Ovary (tissue), 9 donors: Measurements from ENCODE around the gene SLC35D2. TPM values are rescaled to one million over a fixed set of nuclear protein-coding genes. Genes with fewer than 3 reads are reported as not detected.
"Not testable (repeated sequence)": the region's sequence is repeated elsewhere in the genome, so short reads cannot be mapped to it uniquely, and the experiment has no call there.

Source experiments
- DNase-seq, 5 donors: peaks; one replicate each; pipeline ENCODE4 v3.0.0-alpha.2; 2019 to 2020
- H3K27ac ChIP-seq, 2 donors: fragments of 200-600 bp; one replicate each; pipeline versions ENCODE4 v1.5.1 to v1.8.0; 2019 to 2022
- H3K27me3 ChIP-seq: fragments of 200-600 bp; one replicate; pipeline ENCODE4 v1.8.0; 2022
- H3K36me3 ChIP-seq: fragments of 200-600 bp; sonication (generic); one replicate; pipeline ENCODE4 v1.5.1; 2019
- H3K4me1 ChIP-seq: one replicate; pipeline ENCODE4 v1.8.1; 2013; ENCODE audit warnings: mild to moderate bottlenecking, moderate library complexity; ENCODE audit not compliant: insufficient read depth
- H3K4me3 ChIP-seq: fragments of 200-600 bp; sonication (generic); one replicate; pipeline ENCODE4 v1.5.1; 2017
- H3K9me3 ChIP-seq, 2 donors: fragments of 200-600 bp in 1 of 2; sonication (generic) in 1 of 2; one replicate each; pipeline versions ENCODE4 v1.5.1 to v1.8.1; 2013 to 2019; ENCODE audit warnings: mild to moderate bottlenecking in 1 of 2, moderate library complexity in 1 of 2
- CTCF ChIP-seq, 3 donors: fragments of 450-650 bp in 2 of 3; fragments of 200-600 bp in 1 of 3; IDR thresholded peaks; one replicate each; pipeline versions ENCODE4 v1.5.1 to v1.8.0; 2016 to 2022; ENCODE audit warnings: antibody characterized with exemption in 3 of 3, mild to moderate bottlenecking in 1 of 3
- EP300 ChIP-seq: sonication (generic); formaldehyde crosslinking; IDR thresholded peaks from one replicate; pipeline ENCODE4 v1.6.1; 2017; ENCODE audit warnings: antibody characterized with exemption
- POLR2A ChIP-seq: fragments of 450-650 bp; IDR thresholded peaks from one replicate; pipeline ENCODE4 v1.6.1; 2017; ENCODE audit warnings: antibody characterized with exemption, mild to moderate bottlenecking, moderate library complexity
- WGBS, 3 donors: extraction: QIAGEN DNeasy Blood & Tissue Kit in 1 of 3; methylation state at CpG; one replicate each; pipeline versions ENCODE4 v1.1.5 to v1.1.7; 2013 to 2017; 5-methylcytosine and 5-hydroxymethylcytosine counted together
- intact Hi-C, 4 donors: fragments of 100-400 bp; cut with DNase I; formaldehyde crosslinking; loops; one replicate each; pipeline versions ENCODE4 v1.11.0 to v1.15.1; 2022 to 2023
- polyA plus RNA-seq, 2 donors: library from polyadenylated mRNA; stranded (reverse); fragments of 200-250 nt in 1 of 2; fragments of 350-450 nt in 1 of 2; fragmentation: Illumina TruSeq in 1 of 2; extraction: RNeasy Lipid Tissue Mini Kit (QIAGEN cat#74804) in 1 of 2; gene quantifications; one replicate each; pipeline ENCODE4 v1.2.3, GENCODE V29; 2013 to 2014
- total RNA-seq, 7 donors: library from RNA; depleted of rRNA in 2 of 7; stranded (reverse); fragments of >200 nt in 2 of 7; fragmentation: NEBNext Ultra II Directional in 3 of 7; extraction: Animal tissue kit (Norgen Biotek cat#: 25700) in 3 of 7; gene quantifications; one replicate each; pipeline versions ENCODE4 v1.1.0 to v1.2.4, GENCODE V29; 2016 to 2023
- donor health status: DM: no; HTN: no; CAD: no; lungs with moderate emphysema.
- donor health status: DM: no; HTN: no; CAD: no.
- donor health status: Bipolar disorder and iron deficiency.
- donor health status: DM: yes; HTN: yes; CAD: no.
- donor health status: DM: no; HTN: no; CAD: no.
- donor health status: DM: yes; HTN: yes; CAD: no.

SLC35D2 gene
- total and polyA plus RNA-seq, 9 donors, result 22.1 to 36.1 (median 26.0) TPM

DNA sequence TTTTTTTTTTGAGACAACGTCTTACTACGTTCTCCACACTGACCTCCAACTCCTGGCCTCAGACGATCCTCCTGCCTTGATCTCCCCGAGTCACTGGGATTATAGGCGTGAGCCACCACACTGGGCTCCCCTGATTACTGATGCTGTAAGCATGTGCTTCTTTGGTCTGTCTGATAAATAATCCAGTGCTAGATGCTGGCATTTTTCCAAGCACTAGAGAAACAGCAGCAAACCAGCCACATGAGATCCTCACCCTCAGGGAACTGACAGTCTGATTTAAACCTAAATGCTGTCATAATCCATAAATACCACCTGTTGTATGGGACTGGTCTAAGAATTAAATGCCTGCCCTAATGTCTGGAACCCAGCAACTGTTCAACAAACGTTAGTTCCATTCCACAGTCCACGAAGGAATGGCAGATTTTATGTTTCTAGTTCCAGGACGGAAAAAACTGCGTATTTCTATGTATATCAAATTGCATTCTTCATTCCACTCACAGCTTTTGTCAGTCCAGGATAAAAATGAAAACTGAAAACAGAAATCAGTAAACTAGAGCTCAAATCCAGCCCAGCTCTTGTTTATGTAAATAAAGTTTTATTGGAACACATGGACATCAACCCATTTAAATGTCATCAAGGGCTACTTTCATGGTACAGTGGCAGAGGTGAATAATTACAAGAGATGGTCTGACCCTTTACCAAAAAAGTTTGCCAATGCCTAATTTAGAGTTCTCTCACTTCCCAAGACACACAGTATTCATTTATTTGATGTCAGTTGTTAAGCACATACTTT is 20.1 kb downstream of the SLC35D2 start:
- no peaks in the 10 kb centered on the region for H3K27me3 ChIP-seq
- H3K9me3 ChIP-seq, result no peaks in the 10 kb centered on the region
- intact Hi-C loops, result no loop called here
- no peak for TF ChIP-seq CTCF (IDR thresholded peaks at IDR 0.05)
- no peak for TF ChIP-seq EP300
- no peak for TF ChIP-seq POLR2A
- WGBS, 3 donors, result 92 to 95% (median 93%) methylated on average over 9 of the region's 9 CpGs
- no peaks in the 10 kb centered on the region for H3K4me1 ChIP-seq
- H3K4me3 ChIP-seq, result no peak overlapping the region
- H3K27ac ChIP-seq, result no peak overlapping the region
- no peaks in the 10 kb centered on the region for H3K36me3 ChIP-seq
- no peak for DNase-seq

- 95 to 96% (median 95%) methylated on average over 6 of the region's 6 CpGs for WGBS, 3 donors
- intact Hi-C loops, H3K4me1 ChIP-seq, H3K9me3 ChIP-seq, H3K27ac ChIP-seq, H3K27me3 ChIP-seq, H3K36me3 ChIP-seq, H3K4me3 ChIP-seq, DNase-seq: not testable (repeated sequence)
These were observed 21.4 kb downstream of the SLC35D2 start for GRCh38 chr9:96362119-96362518.

- intact Hi-C loops, result no loop called here
- TF ChIP-seq POLR2A, result no peak
- no peak for TF ChIP-seq CTCF (IDR thresholded peaks at IDR 0.05)
- no peak for TF ChIP-seq EP300
- Histone ChIP-seq H3K36me3 (no peaks in the 10 kb centered on the region), H3K4me1 (no peaks in the 10 kb centered on the region), H3K27me3 (no peaks in the 10 kb centered on the region), H3K27ac (no peak overlapping the region), H3K9me3 (no peaks in the 10 kb centered on the region), H3K4me3 (no peak overlapping the region)
- DNase-seq, result no peak
- WGBS, 3 donors, result 95 to 97% (median 96%) methylated on average over 6 of the region's 6 CpGs
These were observed 21.8 kb downstream of the SLC35D2 start for GRCh38 chr9:96361668-96362067.

DNA sequence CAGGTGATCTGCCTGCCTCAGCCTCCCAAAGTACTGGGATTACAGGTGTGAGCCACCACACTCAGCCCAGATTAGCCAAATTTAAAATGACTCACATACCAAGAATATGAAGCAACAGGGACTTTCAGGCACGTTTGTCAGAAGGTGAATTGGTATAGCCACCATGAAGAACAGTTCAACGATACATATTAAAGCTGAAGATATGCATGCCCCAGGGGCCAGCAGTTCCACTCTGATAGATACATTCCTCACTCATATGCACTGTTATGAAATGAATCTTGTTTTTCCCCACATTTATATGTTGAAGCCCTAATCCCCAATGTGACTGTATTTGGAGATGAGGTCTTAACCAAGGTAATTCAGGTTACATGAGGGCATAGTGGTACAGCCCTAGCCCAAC is 22.5 kb downstream of the SLC35D2 start:
- no peak for DNase-seq
- Histone ChIP-seq H3K4me3 (no peak overlapping the region), H3K9me3 (no peaks in the 10 kb centered on the region), H3K27me3 (no peaks in the 10 kb centered on the region), H3K36me3 (no peaks in the 10 kb centered on the region), H3K4me1 (no peaks in the 10 kb centered on the region), H3K27ac (no peak overlapping the region)
- intact Hi-C loops, result no loop called here
- TF ChIP-seq CTCF (IDR thresholded peaks at IDR 0.05), result no peak
- WGBS, 3 donors, result 90 to 92% (median 91%) methylated on average over 2 of the region's 2 CpGs

DNA sequence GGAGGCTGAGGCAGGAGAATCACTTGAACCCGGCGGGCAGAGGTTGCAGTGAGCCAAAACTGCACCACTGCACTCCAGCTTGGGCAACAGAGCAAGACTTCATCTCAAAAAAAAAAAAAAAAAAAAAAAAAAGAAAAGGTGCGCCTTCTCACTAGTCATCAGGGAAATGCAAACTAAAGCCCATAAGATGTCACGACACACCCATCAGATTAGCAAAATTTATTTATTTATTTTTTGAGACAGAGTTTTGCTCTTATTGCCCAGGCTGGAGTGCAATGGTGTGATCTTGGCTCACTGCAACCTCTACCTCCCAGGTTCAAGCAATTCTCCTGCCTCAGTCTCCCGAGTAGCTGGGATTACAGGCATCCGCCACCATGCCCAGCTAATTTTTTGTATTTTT is 23.0 kb downstream of the SLC35D2 start:
- H3K9me3 ChIP-seq, H3K4me3 ChIP-seq, DNase-seq, H3K4me1 ChIP-seq, H3K36me3 ChIP-seq, H3K27ac ChIP-seq, intact Hi-C loops, H3K27me3 ChIP-seq: not testable (repeated sequence)
- 97 to 98% (median 98%) methylated on average over 6 of the region's 6 CpGs for WGBS, 3 donors
